Brain microvascular endothelial cell (primary cell): ENCODE measurements around the gene TCP11L2.

Experiments
- DNase-seq: peaks from one replicate; pipeline ENCODE4 v3.0.0-alpha.2; 2020
- H3K27ac ChIP-seq: fragments of 250-450 bp; sonication (Bioruptor Pico); 2 replicates; pipeline ENCODE4 v1.5.1; 2020; ENCODE audit warnings: mild to moderate bottlenecking, moderate library complexity
- H3K27me3 ChIP-seq: fragments of 250-450 bp; sonication (Bioruptor Pico); replicated peaks from 2 replicates; pipeline ENCODE4 v1.5.1; 2020; ENCODE audit warnings: mild to moderate bottlenecking
- H3K36me3 ChIP-seq: fragments of 250-450 bp; sonication (Bioruptor Pico); replicated peaks from 2 replicates; pipeline ENCODE4 v1.5.1; 2020; ENCODE audit warnings: mild to moderate bottlenecking
- H3K4me3 ChIP-seq: 2 replicates; pipeline ENCODE4 v1.5.1; 2011; ENCODE audit warnings: low read depth, mild to moderate bottlenecking, control low read depth, low read length, moderate library complexity
- in situ Hi-C: cut with HindIII; loops from 2 replicates; pipeline ENCODE4 v1.10.0; 2017; ENCODE audit warnings: low sequenced_read_pairs, low pct_ligation_motif_present
- TF ChIP-seq, protein P1 (sequence below): IDR thresholded peaks from 2 replicates; pipeline ENCODE4 v1.5.1; 2011; ENCODE audit warnings: low read depth, mild to moderate bottlenecking, moderate library complexity, low read length, control low read depth, inconsistent platforms; ENCODE audit errors: missing control alignments

TCP11L2 gene

DNA sequence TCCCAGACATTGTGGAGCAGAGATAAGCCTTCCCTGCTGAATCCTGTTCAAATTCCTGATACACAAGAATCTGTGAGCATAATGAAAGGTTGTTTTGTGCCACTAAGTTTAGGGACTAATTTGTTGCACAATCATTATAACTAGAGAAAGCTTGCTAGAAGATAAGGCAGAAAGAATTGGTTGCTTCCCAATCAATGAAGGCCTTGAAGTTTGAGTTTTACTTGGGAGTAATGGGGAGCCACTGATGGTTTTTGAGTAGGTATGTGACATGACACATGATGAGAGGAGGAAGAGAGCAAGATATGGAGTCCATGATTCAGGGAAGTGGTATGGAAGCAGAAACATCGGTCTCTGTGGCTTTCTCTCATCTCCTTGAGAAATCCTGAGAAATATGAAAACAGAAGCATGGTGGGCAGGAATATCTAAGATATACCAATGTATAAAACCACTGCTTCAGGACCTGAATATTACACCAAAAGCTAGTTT is 13.3 kb upstream of the TCP11L2 start:
- no peaks in the 10 kb centered on the region for H3K27me3 ChIP-seq
- peak; percentile 41 for DNase-seq
- in situ Hi-C loops, result no loop called here
- no peaks in the 10 kb centered on the region for H3K36me3 ChIP-seq
- no peak overlapping the region for H3K4me3 ChIP-seq
- TF ChIP-seq, protein P1, sequence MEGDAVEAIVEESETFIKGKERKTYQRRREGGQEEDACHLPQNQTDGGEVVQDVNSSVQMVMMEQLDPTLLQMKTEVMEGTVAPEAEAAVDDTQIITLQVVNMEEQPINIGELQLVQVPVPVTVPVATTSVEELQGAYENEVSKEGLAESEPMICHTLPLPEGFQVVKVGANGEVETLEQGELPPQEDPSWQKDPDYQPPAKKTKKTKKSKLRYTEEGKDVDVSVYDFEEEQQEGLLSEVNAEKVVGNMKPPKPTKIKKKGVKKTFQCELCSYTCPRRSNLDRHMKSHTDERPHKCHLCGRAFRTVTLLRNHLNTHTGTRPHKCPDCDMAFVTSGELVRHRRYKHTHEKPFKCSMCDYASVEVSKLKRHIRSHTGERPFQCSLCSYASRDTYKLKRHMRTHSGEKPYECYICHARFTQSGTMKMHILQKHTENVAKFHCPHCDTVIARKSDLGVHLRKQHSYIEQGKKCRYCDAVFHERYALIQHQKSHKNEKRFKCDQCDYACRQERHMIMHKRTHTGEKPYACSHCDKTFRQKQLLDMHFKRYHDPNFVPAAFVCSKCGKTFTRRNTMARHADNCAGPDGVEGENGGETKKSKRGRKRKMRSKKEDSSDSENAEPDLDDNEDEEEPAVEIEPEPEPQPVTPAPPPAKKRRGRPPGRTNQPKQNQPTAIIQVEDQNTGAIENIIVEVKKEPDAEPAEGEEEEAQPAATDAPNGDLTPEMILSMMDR, result no peak
- peak overlapping the region; percentile 94 for H3K27ac ChIP-seq

DNA sequence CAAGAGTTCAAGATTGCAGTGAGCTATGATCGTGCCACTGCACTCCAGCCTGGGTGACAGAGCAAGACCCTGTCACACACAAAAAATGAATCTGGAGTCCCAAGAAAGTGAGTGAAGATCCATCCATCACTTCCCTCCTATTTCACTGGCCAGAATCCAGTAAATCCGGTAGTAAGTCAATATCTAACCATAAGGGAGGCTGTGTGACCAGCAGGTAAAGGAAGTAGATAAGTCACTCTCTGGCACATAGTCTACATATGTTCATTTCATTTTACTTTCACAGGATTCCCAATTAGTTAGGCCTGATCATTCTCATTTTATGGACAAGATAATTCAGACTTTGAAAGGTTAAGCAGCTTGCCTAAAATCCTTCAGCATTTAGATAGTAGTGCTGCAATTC is 11.9 kb upstream of the TCP11L2 start:
- H3K36me3 ChIP-seq, result no peaks in the 10 kb centered on the region
- in situ Hi-C loops, result no loop called here

DNA sequence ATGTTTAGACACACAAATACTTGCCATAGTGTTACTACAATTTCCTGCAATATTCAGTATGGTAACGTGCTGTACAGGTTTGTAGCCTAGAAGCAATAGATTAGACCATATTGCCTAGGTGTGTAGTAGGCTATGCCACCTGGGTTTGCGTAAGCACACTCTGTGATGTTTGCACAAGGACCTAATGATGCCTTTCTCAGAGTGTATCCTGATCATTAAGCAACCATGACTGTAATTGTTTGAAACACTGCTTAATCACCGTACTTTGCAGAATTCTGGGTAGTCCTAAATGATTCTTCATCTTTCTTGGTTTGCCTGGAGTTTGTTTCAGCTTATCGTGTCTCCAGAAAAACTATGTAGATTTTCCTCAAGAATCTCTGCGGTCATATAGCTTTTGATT is 11.2 kb upstream of the TCP11L2 start:
- H3K4me3 ChIP-seq, result no peak overlapping the region
- no peaks in the 10 kb centered on the region for H3K27me3 ChIP-seq
- no peak for DNase-seq
- H3K27ac ChIP-seq, result no peak overlapping the region
- in situ Hi-C loops, result no loop called here
- H3K36me3 ChIP-seq, result no peaks in the 10 kb centered on the region
- TF ChIP-seq, protein P1, result no peak

More for the DNA sequence above, 11.9 kb upstream of the TCP11L2 start:
- Histone ChIP-seq H3K27me3 (no peaks in the 10 kb centered on the region), H3K4me3 (no peak overlapping the region), H3K27ac (no peak overlapping the region)
- TF ChIP-seq, protein P1, result no peak
- no peak for DNase-seq

DNA sequence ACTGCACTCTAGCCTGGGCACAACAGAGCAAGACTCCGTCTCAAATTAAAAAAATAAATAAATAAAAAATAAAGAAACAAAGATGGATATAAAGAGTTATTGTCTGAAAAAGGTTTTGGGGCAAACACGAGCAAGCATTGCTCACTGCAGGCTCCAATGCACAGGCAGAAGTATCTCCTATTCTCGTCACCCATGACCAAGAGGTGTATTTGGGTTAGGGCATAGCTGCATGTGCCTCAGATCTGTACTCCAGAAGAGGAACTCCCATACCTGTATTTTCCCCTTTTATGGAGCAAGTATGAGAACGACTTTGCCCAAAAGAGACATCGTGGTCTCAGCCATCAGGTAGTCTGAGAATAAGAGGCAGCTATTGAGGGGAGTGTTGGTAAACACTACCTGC is 10.2 kb upstream of the TCP11L2 start:
- no peak overlapping the region for H3K27ac ChIP-seq
- no peak overlapping the region for H3K4me3 ChIP-seq
- TF ChIP-seq, protein P1, result no peak
- no peak for DNase-seq
- H3K27me3 ChIP-seq, result no peaks in the 10 kb centered on the region
- no peaks in the 10 kb centered on the region for H3K36me3 ChIP-seq
- in situ Hi-C loops, result no loop called here

DNA sequence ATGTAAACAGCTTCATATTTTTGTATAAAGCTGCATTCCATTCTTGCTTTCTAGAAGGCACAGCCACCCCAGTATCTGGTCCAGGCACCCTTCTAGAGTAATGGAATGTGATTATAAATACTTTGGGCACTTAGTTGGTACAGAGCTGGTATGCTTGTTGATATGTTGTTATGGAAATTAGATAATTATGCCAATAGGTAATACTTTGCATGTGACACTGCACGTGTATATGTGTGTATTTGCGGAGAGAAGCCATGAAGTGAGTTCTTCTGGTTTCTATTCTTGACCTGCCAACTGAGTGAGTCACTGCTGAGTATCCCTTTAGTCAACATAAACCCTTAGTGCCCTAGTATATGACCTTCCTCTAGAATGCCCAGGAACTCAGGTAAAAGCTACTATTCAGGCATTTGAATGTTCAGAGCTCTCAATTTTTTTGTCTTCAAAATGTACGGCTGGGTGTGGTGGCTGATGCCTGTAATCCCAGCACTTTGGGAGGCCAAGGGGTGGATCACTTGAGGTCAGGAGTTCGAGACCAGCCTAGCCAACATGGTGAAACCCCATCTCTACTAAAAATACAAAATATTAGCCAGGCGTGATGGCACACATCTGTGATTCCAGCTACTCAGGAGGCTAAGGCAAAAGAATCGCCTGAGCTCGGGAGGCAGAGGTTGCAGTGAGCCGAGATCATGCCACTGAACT is 6.2 kb upstream of the TCP11L2 start:
- Histone ChIP-seq H3K4me3 (no peak overlapping the region), H3K36me3 (no peaks in the 10 kb centered on the region), H3K27me3 (no peaks in the 10 kb centered on the region), H3K27ac (no peak overlapping the region)
- in situ Hi-C loops, result no loop called here
- TF ChIP-seq, protein P1, result no peak
- DNase-seq, result peak; percentile 65

DNA sequence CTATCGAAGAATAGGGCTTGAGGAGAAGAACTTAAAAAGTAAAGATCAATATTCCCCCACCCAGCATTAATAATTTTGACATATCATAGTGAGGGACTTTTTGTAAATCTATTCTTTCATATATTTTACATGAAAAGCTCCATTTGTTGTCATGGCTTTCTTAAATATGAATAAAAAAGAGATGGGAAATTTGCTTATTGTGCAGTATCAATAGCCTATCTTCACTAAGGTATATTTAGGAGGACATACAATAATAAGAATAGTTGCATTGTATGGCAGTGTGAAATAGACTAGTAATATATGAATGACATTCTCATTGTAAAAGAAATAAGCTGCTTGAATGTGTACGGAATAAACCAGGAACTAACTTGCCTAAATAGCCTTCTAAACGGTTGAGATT is 5.5 kb upstream of the TCP11L2 start:
- Histone ChIP-seq H3K4me3 (no peak overlapping the region), H3K27me3 (no peaks in the 10 kb centered on the region), H3K27ac (no peak overlapping the region), H3K36me3 (no peaks in the 10 kb centered on the region)
- in situ Hi-C loops, result no loop called here
- no peak for DNase-seq
- TF ChIP-seq, protein P1, result no peak
